RPMI8226 (cell line): ENCODE data around the gene CA5B.
"Not testable (repeated sequence)": the region's sequence is repeated elsewhere in the genome, so short reads cannot be mapped to it uniquely, and the experiment has no call there.

Experiments used
- DNase-seq: peaks from one replicate; pipeline ENCODE4 v3.0.0-alpha.2; 2015

Gene CA5B

DNA sequence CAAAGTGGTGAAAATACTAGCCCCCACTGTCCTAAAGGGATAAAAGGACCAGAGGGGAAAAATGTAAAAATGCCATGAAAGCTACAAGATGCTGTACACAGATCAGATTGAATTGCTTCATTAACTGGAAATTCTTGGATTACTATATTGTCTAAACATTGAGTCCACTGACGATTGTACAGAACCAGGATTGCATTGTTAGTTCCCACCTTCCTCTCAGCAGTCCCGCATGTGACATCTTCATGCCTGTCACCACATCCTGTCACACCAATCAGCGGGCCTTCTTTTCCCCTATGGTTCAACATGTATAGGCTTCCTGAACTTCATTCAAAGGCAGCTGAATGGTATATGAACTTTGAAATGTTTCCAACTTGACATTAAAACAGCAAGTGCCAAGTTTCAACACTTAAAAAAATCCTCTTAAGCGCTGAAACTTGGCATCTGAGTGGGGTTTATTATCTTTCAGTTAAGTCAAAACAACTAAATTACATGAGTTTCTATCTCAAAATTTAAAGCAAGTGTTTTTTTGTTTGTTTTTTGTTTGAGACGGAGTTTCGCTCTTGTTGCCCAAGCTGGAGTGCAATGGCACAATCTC, 76.8 kb downstream of the CA5B start:
- DNase-seq = no peak

- no peak for DNase-seq
Measured at GRCh38 chrX:15815779-15816437, 77.8 kb downstream of the CA5B start.

DNA sequence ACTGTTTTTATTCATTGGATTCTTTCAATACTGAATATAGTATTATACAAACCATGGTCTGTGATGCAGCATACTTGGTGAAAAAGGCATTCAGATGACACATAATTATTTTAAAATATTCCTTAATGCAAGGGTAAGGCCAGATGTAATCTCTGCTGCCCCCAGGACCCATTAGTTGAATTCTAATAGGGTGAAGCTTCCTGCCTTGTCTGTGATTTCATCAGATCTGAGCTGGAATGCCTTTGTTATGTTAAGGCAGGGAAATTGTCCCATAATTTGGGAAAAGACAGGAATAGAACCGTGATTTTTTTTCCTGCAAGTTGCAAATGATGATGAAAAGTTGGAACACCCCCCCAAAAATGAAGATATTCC, 78.4 kb downstream of the CA5B start:
- DNase-seq = no peak

GRCh38 chrX:15816886-15817285, 78.8 kb downstream of the CA5B start:
- no peak for DNase-seq

DNA sequence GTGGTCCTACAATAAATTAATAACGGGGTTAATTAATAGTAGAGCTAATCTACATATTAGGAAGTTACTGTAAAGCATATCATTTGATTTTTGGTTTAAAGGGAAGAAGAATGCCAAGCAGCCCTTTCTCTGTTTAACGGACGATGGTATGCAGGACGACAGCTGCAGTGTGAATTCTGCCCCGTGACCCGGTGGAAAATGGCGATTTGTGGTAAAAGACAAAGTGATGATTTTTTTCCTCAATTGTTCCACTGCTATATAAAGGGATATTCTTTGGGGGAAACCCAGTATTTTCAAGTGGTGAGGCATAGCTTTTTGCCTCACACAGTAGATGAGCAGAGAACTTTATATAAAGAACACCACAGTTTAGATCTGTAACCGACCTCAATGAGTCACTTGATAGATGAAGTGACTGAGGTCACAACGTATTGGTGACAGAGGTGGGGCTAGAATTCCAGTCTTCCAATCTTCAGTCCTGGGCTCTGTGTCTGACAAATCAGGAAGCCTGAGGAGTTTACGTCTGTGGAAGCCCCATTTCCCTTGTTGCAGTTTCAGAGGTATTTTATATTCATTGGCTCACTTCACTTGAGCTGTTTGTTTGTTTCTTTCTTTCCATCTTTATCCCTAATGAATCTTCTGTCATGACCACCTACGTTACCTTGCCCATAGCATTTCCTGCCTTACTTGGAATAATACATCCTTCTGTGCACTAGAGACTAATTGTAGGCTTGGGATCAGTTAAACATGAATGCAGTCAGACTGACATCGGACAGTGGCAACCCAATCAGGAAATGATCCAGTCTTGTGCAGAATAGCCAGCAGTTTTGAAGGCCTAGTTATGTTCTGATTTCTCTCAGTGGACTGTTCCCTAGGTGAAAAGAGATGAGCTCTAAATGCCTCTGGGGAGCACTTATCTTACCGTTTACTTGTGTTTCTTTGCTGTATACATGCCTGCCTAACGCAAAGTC, 82.3 kb downstream of the CA5B start:
- no peak for DNase-seq

DNA sequence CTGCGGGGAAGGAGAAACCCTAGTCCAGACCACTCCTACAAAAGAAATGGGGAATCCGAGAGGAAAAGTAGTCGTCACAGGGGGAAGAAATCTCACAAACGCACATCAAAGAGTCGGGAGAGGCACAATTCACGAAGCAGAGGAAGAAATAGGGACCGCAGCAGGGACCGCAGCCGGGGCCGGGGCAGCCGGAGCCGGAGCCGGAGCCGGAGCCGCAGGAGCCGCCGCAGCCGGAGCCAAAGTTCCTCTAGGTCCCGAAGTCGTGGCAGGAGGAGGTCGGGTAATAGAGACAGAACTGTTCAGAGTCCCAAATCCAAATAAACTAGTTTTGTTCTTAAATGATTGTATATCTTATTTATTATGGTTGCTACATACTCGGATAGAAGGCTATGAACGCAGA, 84.9 kb downstream of the CA5B start:
- DNase-seq = no peak

GRCh38 chrX:15825936-15826335, 87.9 kb downstream of the CA5B start:
- DNase-seq = no peak

DNA sequence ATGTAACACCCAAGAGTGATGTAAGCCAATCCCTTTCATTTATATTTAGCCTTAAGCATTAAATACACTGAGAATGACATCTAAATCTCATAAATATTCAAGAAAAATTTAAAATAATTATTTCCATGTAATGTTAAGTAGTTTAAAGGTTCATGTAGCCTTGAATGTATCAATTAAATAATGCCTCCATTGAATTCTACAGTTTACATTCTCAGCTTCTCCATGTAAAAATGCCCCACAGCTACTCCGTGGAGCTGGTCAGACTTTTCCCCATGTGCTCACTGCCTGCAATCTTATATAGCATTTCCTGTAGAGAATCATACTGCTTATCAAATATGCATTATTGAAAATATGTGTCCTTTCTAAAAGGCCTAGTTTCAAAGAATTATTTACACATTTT, 91.1 kb downstream of the CA5B start:
- DNase-seq = no peak

DNA sequence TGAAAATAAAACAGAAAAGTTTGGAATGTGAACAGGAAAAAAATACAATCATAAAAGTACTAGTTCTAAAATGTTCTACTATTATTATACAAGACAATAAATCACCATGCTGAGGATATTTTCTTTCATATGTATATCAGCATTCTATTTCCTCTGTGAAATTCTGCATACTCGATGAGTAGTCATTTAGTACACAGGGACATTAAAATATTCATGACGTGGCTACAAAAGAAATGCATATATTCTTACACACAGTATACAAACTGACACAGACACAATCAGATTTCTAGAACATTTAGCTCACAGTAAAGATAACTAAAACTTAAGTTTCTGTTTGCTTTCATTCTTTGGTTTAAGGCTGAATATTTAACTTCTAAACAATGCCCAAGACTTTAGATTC, 93.3 kb downstream of the CA5B start:
- not testable (repeated sequence) for DNase-seq

GRCh38 chrX:15834053-15834452, 96.0 kb downstream of the CA5B start:
- no peak for DNase-seq

GRCh38 chrX:15834827-15835595, 96.9 kb downstream of the CA5B start:
- DNase-seq = no peak
